ENCODE data around the gene SMC3.

The SMC3 gene

DNA sequence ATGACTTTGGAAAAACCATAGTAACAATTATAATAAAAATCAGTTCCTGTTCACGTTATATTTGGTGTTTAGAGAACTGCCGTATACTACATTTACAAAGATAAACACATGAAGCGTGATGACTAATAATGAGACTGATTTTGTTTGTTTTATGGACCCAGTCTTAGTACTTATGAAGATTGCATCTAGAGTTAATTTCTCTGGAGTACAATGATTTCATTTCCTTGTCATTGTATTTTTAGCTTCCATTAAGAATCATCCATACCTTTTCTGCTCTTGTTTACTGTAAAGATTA, 79.6 kb downstream of the SMC3 start:
- no peak for DNase-seq (ENCODE audit: low spot score)

GRCh38 chr10:110648692-110649346, 81.3 kb downstream of the SMC3 start:
- no peak for DNase-seq (ENCODE audit: low spot score)

- DNase-seq (ENCODE audit: low spot score) = no peak
Observed at GRCh38 chr10:110649347-110650264, 82.1 kb downstream of the SMC3 start.

DNA sequence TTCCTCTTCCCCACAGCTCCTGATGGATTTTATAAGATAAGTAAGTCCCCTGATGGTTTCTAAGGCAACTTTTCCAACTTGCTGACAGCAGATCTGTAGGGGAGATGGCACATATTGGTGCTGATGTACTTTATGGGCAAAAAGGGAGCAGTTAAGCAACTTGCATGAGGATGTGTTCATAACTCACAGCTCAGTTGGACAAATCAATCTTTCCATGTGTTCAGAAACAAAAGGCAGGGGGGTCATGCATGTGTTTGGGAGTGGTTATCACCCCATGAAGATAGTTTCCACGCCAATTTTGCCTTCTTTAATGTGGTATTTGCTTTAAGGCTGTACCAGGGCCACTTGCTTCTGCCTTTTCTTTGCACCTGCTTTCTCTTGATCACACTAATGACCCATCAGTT, 82.8 kb downstream of the SMC3 start:
- DNase-seq (ENCODE audit: low spot score) = no peak

DNA sequence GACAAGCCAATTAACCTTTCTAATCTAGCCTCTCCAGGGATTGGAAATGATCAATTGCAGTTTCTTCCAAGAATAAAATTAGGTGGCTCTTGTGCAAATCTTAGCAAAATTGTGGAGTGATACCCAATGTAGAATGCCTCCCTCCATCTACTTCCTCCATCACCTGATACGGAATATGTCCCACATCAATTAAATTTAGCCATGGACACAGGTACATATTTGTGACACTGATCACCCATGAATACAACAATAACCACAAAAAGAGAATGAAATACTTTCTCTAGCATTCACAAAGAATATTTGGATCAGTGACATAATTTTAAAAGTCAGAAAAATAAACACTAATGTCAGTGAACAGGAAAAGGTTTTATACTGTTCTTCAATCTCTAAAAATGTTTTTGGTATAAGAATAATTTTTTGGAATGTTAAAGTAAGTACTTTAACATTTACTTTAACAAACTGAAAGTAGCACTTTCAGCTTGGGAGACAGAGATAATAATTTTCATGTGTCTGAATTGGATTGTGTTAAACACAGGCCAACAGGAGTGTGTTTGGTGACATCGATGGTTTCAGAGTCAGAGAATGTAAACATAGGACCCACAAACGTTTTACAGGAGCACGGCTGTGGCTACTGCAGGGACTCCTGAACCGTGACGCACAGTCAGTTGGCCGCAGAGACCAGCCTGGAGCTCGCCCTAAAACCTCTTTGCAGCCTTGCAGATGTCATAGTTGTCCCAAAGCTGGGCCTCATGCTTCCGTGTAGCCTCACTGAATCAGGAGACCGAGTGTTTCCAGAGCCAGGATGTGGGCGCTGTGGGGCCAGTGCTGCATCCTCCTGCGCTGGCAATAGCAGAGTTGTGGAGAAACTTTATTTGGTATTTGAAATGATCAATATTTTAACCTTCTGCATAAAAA, 83.8 kb downstream of the SMC3 start:
- DNase-seq (ENCODE audit: low spot score) = no peak

DNA sequence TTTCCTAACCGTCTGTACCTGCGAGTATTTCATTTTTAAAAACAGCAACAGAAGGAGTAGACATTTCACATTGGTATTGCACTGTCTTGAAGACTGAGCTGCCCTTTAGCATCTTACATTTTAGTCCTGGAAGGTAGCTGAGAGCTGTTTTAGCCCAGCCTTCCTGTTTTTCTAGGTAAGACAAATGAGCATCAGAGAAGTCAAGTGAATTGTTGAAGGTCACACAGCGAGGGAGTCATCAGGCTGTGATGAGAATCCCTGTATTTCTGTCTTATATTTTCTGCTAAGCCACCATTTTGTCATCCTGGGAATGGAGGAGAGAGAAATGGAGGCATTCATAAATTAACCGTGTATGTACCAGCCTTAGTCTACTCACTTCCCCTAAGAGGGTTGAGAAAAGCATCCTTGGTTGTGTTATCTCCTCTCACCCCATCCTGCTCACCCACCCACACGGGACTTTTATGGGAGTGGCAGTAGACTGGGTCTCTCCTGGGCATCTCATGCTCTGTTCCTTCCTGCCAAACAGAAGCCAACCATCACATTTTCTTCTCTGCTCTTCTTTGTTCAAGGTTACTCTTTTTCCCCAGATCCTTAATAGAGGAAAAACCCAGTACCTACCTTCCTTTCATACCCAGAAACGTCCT, 85.1 kb downstream of the SMC3 start:
- DNase-seq (ENCODE audit: low spot score) = no peak
